WTC11 (cell line): ENCODE measurements around the gene POU6F1. TPM values are rescaled to one million over a fixed set of nuclear protein-coding genes. Genes with fewer than 3 reads are reported as not detected.

ENCODE experiments used
- ATAC-seq: fragments of 200-7000 bp; cut with Tn5 transposase; 2 replicates; pipeline ENCODE4 v1.10.0; 2021; ENCODE audit warnings: mild to moderate bottlenecking, moderate library complexity
- CTCF ChIA-PET: fragments of 300-600 bp; sonication (Branson Sonifier 250); formaldehyde crosslinking; loops from one replicate; lab custom pipeline; 2021; ENCODE audit warnings: antibody characterized with exemption; lab: Charles Lee
- POLR2A ChIA-PET: fragments of 350-600 bp; sonication (Branson Sonifier 250); formaldehyde crosslinking; loops from one replicate; lab custom pipeline; 2021; ENCODE audit warnings: antibody characterized with exemption; lab: Charles Lee
- DNase-seq: peaks from one replicate; pipeline ENCODE4 v3.0.0; 2021; ENCODE audit warnings: low spot score
- H3K27ac Mint-ChIP-seq: 2 replicates; pipeline ENCODE4 v1.8.0; 2021; ENCODE audit warnings: mixed read lengths
- H3K27me3 Mint-ChIP-seq: 2 replicates; pipeline ENCODE4 v1.8.0; 2021; ENCODE audit warnings: low read depth, mild to moderate bottlenecking, moderate library complexity, mixed read lengths
- H3K36me3 Mint-ChIP-seq: 2 replicates; pipeline ENCODE4 v1.8.0; 2021; ENCODE audit warnings: mixed read lengths
- H3K4me1 Mint-ChIP-seq: 2 replicates; pipeline ENCODE4 v1.8.0; 2022; ENCODE audit warnings: mixed read lengths
- H3K4me3 Mint-ChIP-seq: 2 replicates; pipeline ENCODE4 v1.8.0; 2021; ENCODE audit warnings: mild to moderate bottlenecking, moderate library complexity, mixed read lengths
- H3K9me3 Mint-ChIP-seq: 2 replicates; pipeline ENCODE4 v1.8.0; 2021; ENCODE audit warnings: mixed read lengths
- ELF4 ChIP-seq: sonication (generic); formaldehyde crosslinking; IDR thresholded peaks from 2 replicates; pipeline ENCODE4 v1.8.1; 2022; ENCODE audit warnings: low read depth, mild to moderate bottlenecking, moderate library complexity, missing genetic modification reagents
- EMX1 ChIP-seq: fragments of 250-450 bp; sonication (Bioruptor Pico); IDR thresholded peaks from 2 replicates; pipeline ENCODE4 v1.8.0; 2021; ENCODE audit warnings: mild to moderate bottlenecking
- FOXP1 ChIP-seq: sonication (generic); formaldehyde crosslinking; IDR thresholded peaks from 2 replicates; pipeline ENCODE4 v1.8.0; 2022; ENCODE audit warnings: missing genetic modification reagents, mild to moderate bottlenecking, moderate library complexity, borderline replicate concordance
- GABPB1 ChIP-seq: sonication (generic); formaldehyde crosslinking; IDR thresholded peaks from 2 replicates; pipeline ENCODE4 v1.8.1; 2023; ENCODE audit warnings: mild to moderate bottlenecking, missing genetic modification reagents
- GRHL2 ChIP-seq: fragments of 250-450 bp; sonication (Bioruptor Pico); IDR thresholded peaks from 2 replicates; pipeline ENCODE4 v1.8.0; 2022; ENCODE audit warnings: mild to moderate bottlenecking, moderate library complexity; ENCODE audit not compliant: insufficient replicate concordance, severe bottlenecking
- GTF2I ChIP-seq: fragments of 250-450 bp; sonication (Bioruptor Pico); conservative IDR thresholded peaks from 2 replicates; pipeline ENCODE4 v1.4.0; 2021; ENCODE audit warnings: mild to moderate bottlenecking
- MYBL2 ChIP-seq: sonication (generic); formaldehyde crosslinking; IDR thresholded peaks from 2 replicates; pipeline ENCODE4 v1.8.1; 2023; ENCODE audit warnings: mild to moderate bottlenecking, moderate library complexity, missing genetic modification reagents
- NFE2L1 ChIP-seq: sonication (generic); formaldehyde crosslinking; IDR thresholded peaks from 2 replicates; pipeline ENCODE4 v1.8.1; 2023; ENCODE audit warnings: missing genetic modification reagents
- NFYB ChIP-seq: sonication (generic); formaldehyde crosslinking; conservative IDR thresholded peaks from 2 replicates; pipeline ENCODE4 v1.8.0; 2022; ENCODE audit warnings: low read depth, missing genetic modification reagents
- ZBTB21 ChIP-seq: sonication (generic); formaldehyde crosslinking; IDR thresholded peaks from 2 replicates; pipeline ENCODE4 v1.8.1; 2023; ENCODE audit warnings: mild to moderate bottlenecking, missing genetic modification reagents, borderline replicate concordance
- ZNF263 ChIP-seq: sonication (generic); formaldehyde crosslinking; IDR thresholded peaks from 2 replicates; pipeline ENCODE4 v1.8.1; 2022; ENCODE audit warnings: low read depth, mild to moderate bottlenecking, moderate library complexity, missing genetic modification reagents
- ZNF416 ChIP-seq: fragments of 250-450 bp; sonication (Bioruptor Pico); IDR thresholded peaks from 2 replicates; pipeline ENCODE4 v1.9.0; 2021; ENCODE audit warnings: mild to moderate bottlenecking, inconsistent platforms
- total RNA-seq: library from RNA; stranded (reverse); gene quantifications from 3 replicates; pipeline ENCODE4 v1.2.3, GENCODE V29; 2021
- TF ChIP-seq, protein P1 (sequence below): sonication (generic); formaldehyde crosslinking; IDR thresholded peaks from 2 replicates; pipeline ENCODE4 v1.8.1; 2022; ENCODE audit warnings: mild to moderate bottlenecking, missing genetic modification reagents, moderate library complexity, borderline replicate concordance
- TF ChIP-seq, protein P2 (sequence below): sonication (generic); formaldehyde crosslinking; IDR thresholded peaks from 2 replicates; pipeline ENCODE4 v1.8.1; 2022; ENCODE audit warnings: low read depth, missing genetic modification reagents, borderline replicate concordance
- TF ChIP-seq, protein P3 (sequence below): fragments of 250-450 bp; sonication (Bioruptor Pico); conservative IDR thresholded peaks from 2 replicates; pipeline ENCODE4 v1.9.0; 2021; ENCODE audit warnings: mild to moderate bottlenecking
- TF ChIP-seq, protein P4 (sequence below): sonication (generic); formaldehyde crosslinking; IDR thresholded peaks from 2 replicates; pipeline ENCODE4 v1.8.0; 2022; ENCODE audit warnings: mild to moderate bottlenecking, missing genetic modification reagents
- TF ChIP-seq, protein P5 (sequence below): sonication (generic); formaldehyde crosslinking; conservative IDR thresholded peaks from 2 replicates; pipeline ENCODE4 v1.8.1; 2022; ENCODE audit warnings: mild to moderate bottlenecking, missing genetic modification reagents
- TF ChIP-seq, protein P6 (sequence below): sonication (generic); formaldehyde crosslinking; IDR thresholded peaks from 2 replicates; pipeline ENCODE4 v1.8.1; 2023; ENCODE audit warnings: mild to moderate bottlenecking, moderate library complexity, missing genetic modification reagents
- TF ChIP-seq, protein P7 (sequence below): sonication (generic); formaldehyde crosslinking; IDR thresholded peaks from 2 replicates; pipeline ENCODE4 v1.8.0; 2022; ENCODE audit warnings: mild to moderate bottlenecking, missing genetic modification reagents
- TF ChIP-seq, protein P8 (sequence below): sonication (generic); formaldehyde crosslinking; IDR thresholded peaks from 2 replicates; pipeline ENCODE4 v1.8.0; 2022; ENCODE audit warnings: mild to moderate bottlenecking, missing genetic modification reagents
- TF ChIP-seq, protein P9 (sequence below): sonication (generic); formaldehyde crosslinking; IDR thresholded peaks from 2 replicates; pipeline ENCODE4 v1.8.0; 2023; ENCODE audit warnings: missing genetic modification reagents

POU6F1 gene
- total RNA-seq, 1 experiment from 2014 or later: 10.2 TPM

DNA sequence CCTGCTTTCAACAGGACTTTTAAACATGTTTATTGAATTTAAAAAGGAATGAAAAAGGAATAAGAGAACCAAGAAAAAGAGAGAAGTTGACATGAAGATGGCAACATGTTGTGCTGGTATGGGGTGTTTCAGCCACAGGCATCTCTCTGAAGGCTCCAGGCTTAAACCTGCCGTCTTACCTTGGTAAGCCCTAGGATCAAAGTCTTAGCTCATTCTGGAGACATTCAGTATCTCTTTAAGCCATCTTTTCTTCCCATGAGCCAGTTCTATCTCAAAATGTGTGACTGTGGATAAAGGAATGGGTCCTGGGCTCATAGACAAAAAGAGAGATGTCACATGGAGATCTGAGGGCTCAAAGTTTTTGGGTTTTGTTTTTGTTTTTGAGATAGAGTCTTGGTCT, 43.4 kb downstream of the POU6F1 start:
- no peak for DNase-seq
- no peak for TF ChIP-seq GTF2I (CRISPR knock-in tag)
- TF ChIP-seq MYBL2 (CRISPR knock-in tag): no peak
- TF ChIP-seq, protein P1, sequence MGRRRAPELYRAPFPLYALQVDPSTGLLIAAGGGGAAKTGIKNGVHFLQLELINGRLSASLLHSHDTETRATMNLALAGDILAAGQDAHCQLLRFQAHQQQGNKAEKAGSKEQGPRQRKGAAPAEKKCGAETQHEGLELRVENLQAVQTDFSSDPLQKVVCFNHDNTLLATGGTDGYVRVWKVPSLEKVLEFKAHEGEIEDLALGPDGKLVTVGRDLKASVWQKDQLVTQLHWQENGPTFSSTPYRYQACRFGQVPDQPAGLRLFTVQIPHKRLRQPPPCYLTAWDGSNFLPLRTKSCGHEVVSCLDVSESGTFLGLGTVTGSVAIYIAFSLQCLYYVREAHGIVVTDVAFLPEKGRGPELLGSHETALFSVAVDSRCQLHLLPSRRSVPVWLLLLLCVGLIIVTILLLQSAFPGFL (CRISPR knock-in tag): no peak
- TF ChIP-seq, protein P2, sequence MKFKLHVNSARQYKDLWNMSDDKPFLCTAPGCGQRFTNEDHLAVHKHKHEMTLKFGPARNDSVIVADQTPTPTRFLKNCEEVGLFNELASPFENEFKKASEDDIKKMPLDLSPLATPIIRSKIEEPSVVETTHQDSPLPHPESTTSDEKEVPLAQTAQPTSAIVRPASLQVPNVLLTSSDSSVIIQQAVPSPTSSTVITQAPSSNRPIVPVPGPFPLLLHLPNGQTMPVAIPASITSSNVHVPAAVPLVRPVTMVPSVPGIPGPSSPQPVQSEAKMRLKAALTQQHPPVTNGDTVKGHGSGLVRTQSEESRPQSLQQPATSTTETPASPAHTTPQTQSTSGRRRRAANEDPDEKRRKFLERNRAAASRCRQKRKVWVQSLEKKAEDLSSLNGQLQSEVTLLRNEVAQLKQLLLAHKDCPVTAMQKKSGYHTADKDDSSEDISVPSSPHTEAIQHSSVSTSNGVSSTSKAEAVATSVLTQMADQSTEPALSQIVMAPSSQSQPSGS (CRISPR knock-in tag): no peak
- no peak for TF ChIP-seq EMX1 (CRISPR knock-in tag)
- no peak for TF ChIP-seq ELF4 (CRISPR knock-in tag)
- TF ChIP-seq, protein P3, sequence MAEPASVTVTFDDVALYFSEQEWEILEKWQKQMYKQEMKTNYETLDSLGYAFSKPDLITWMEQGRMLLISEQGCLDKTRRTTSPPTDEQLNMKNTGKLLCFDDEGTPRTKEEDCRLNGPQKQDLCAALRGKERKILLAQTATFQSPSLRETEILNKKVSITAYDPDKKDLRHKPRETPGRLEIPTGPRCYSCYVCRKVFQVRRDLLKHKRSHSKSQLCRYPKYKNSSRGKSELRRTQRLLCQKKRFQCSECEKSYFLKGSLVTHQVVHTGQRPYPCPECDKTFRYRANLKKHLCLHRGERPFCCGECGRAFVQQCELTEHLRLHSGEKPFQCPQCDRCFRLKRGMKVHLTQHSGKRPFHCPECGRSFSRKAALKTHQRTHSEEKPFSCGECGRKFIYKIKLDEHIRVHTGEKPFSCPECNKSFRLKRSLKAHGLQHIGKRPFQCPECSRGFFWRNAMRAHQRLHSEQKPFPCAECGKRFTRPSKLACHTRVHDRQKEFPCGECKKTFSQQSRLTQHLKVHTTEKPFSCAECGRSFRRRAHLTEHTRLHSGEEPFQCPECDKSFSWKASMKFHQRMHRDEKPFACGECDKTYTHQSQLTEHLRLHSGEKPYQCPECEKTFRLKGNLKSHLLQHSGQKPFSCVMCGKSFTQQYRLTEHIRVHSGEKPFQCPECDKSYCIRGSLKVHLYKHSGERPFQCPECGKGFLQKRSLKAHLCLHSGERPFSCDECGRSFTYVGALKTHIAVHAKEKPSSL (CRISPR knock-in tag): no peak
- no peak for TF ChIP-seq NFYB (CRISPR knock-in tag)
- Mint-ChIP-seq H3K4me3 (no peak overlapping the region), H3K27ac (peak overlapping the region; percentile 13; the same call in 1 of the 2 replicates), H3K36me3 (peaks cover 2% of the 10 kb centered on the region), H3K4me1 (peaks cover 5% of the 10 kb centered on the region), H3K9me3 (no peaks in the 10 kb centered on the region), H3K27me3 (peaks cover 3% of the 10 kb centered on the region; the same call in 1 of the 2 replicates)
- ChIA-PET POLR2A (no interaction called here), CTCF (no interaction called here)
- no peak for ATAC-seq

DNA sequence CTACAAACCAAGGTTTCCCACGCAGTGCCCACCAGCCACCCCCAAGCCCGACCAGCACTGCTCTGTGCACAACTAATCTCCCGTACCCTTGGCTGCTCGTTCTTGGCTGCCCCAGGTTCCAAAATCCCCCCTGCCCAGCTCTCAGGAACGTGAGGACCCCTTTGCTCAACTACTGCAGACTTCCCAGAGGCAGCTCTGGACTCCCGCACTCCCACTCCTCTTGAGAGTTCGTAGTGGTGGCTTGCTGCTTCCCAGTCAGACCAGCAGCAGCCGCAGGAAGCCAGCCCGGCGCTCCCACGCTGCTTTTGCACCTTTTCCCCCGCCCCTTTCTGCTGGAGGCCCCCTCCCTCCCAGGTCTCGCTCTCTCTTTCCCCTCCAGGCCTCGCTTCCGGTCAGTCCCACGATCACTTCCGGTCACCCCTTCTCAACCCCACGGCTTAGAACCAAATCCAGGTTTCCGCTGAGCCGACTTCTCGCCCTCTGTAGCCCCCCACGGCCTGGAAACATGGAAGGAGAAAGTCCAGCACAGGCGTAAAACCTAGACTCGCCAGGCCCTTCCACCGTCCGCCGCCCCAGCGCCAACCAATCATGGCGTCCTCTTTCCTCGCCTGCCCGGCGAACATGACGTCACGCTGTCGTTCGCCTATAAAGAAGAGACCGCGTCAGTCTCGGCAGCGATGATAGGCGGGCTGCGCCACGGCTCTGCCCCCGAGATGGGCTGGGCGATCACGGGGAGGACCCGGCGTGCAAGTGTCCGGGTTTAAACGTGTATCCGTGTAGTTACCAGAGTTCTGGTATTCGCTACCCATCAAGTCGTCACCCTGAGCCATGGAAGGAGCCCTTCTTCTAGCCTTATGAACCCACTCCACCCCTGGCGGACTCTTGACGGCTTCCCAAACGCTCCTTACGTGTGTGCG, 45.1 kb downstream of the POU6F1 start, which contains the start of gene TFCP2:
Gene TFCP2 (minus strand): TSS at position 621 of the 917 bp plus-strand sequence. CDS start 713 bp downstream, outside the sequence.
- H3K9me3 Mint-ChIP-seq: no peaks in the 10 kb centered on the region
- H3K36me3 Mint-ChIP-seq: peaks cover 2% of the 10 kb centered on the region
- peak within 1 kb of the TSS; percentile 68; the same call in 1 of the 2 replicates for H3K27ac Mint-ChIP-seq
- ATAC-seq (peak; percentile 91), DNase-seq (peak; percentile 95)
- H3K4me1 Mint-ChIP-seq: peaks cover 6% of the 10 kb centered on the region
- peaks cover 3% of the 10 kb centered on the region; the same call in 1 of the 2 replicates for H3K27me3 Mint-ChIP-seq
- ChIA-PET CTCF (interaction anchor here (1.2 kb wide), 1 partner anchor 44 kb away, joined by 3 read pairs; no protein-coding TSS in a partner anchor), POLR2A (interaction anchor here (0.6 to 2.0 kb wide), 4 partner anchors 45 to 161 kb away, joined by 3 to 8 read pairs (median 6); partner anchors contain the start of genes CSRNP2, DAZAP2 and POU6F1)
- no peak within 1 kb of the TSS; the same call in 1 of the 2 replicates for H3K4me3 Mint-ChIP-seq
- no peak for TF ChIP-seq ZNF263
- peak; percentile 67; the same call in 1 of the 2 replicates for TF ChIP-seq NFE2L1 (CRISPR knock-in tag)
- peak; percentile 97 for TF ChIP-seq ZBTB21 (CRISPR knock-in tag)
- TF ChIP-seq, protein P4, sequence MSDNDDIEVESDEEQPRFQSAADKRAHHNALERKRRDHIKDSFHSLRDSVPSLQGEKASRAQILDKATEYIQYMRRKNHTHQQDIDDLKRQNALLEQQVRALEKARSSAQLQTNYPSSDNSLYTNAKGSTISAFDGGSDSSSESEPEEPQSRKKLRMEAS (CRISPR knock-in tag): peak; percentile 62; the same call in 1 of the 2 replicates
- no peak for TF ChIP-seq EMX1 (CRISPR knock-in tag)
- TF ChIP-seq ZNF416 (CRISPR knock-in tag): no peak
- TF ChIP-seq, protein P5, sequence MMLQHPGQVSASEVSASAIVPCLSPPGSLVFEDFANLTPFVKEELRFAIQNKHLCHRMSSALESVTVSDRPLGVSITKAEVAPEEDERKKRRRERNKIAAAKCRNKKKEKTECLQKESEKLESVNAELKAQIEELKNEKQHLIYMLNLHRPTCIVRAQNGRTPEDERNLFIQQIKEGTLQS (CRISPR knock-in tag): no peak
- 0 out of 2 replicates have a peak, but pooled peaks have one; percentile 49 for TF ChIP-seq GABPB1 (CRISPR knock-in tag)
- TF ChIP-seq FOXP1 (CRISPR knock-in tag): peak; percentile 81; the same call in 1 of the 2 replicates
- TF ChIP-seq, protein P6, sequence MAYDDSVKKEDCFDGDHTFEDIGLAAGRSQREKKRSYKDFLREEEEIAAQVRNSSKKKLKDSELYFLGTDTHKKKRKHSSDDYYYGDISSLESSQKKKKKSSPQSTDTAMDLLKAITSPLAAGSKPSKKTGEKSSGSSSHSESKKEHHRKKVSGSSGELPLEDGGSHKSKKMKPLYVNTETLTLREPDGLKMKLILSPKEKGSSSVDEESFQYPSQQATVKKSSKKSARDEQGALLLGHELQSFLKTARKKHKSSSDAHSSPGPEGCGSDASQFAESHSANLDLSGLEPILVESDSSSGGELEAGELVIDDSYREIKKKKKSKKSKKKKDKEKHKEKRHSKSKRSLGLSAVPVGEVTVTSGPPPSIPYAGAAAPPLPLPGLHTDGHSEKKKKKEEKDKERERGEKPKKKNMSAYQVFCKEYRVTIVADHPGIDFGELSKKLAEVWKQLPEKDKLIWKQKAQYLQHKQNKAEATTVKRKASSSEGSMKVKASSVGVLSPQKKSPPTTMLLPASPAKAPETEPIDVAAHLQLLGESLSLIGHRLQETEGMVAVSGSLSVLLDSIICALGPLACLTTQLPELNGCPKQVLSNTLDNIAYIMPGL: peak; percentile 27; the same call in 1 of the 2 replicates
- no peak for TF ChIP-seq GRHL2
- TF ChIP-seq, protein P7, sequence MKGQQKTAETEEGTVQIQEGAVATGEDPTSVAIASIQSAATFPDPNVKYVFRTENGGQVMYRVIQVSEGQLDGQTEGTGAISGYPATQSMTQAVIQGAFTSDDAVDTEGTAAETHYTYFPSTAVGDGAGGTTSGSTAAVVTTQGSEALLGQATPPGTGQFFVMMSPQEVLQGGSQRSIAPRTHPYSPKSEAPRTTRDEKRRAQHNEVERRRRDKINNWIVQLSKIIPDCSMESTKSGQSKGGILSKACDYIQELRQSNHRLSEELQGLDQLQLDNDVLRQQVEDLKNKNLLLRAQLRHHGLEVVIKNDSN (CRISPR knock-in tag): 0 out of 2 replicates have a peak, but pooled peaks have one; percentile 60
- TF ChIP-seq, protein P8, sequence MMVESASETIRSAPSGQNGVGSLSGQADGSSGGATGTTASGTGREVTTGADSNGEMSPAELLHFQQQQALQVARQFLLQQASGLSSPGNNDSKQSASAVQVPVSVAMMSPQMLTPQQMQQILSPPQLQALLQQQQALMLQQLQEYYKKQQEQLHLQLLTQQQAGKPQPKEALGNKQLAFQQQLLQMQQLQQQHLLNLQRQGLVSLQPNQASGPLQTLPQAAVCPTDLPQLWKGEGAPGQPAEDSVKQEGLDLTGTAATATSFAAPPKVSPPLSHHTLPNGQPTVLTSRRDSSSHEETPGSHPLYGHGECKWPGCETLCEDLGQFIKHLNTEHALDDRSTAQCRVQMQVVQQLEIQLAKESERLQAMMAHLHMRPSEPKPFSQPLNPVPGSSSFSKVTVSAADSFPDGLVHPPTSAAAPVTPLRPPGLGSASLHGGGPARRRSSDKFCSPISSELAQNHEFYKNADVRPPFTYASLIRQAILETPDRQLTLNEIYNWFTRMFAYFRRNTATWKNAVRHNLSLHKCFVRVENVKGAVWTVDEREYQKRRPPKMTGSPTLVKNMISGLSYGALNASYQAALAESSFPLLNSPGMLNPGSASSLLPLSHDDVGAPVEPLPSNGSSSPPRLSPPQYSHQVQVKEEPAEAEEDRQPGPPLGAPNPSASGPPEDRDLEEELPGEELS (CRISPR knock-in tag): peak; percentile 34; the same call in 1 of the 2 replicates
- TF ChIP-seq, protein P9, sequence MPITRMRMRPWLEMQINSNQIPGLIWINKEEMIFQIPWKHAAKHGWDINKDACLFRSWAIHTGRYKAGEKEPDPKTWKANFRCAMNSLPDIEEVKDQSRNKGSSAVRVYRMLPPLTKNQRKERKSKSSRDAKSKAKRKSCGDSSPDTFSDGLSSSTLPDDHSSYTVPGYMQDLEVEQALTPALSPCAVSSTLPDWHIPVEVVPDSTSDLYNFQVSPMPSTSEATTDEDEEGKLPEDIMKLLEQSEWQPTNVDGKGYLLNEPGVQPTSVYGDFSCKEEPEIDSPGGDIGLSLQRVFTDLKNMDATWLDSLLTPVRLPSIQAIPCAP (CRISPR knock-in tag): no peak
